HG03175 (cell line): ENCODE measurements around the gene TEX264.

ENCODE experiments used
- ATAC-seq: cut with Tn5 transposase; IDR thresholded peaks from one replicate; pipeline ENCODE4 v1.9.1; 2021; ENCODE audit warnings: mild to moderate bottlenecking, moderate library complexity; ENCODE audit not compliant: unreplicated experiment

The TEX264 gene

DNA sequence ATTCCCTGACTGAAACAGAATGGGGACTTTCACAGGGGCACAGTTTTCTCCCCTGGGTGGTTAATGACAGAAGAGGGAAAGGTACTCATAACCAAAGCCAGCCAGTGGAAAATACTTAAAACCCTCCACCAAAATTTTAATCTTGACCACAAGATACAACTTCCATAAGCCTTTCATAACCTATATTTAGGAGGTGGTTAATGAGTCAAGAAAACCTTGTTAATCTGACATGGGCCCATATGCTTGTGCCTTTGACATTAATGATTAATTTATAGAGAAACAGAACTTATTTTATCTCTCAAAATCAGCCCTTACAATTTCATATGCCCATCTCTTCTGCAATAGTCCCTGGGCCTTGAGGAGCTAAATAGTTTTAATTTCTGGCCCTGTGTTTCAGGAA, 76.8 kb downstream of the TEX264 start:
- ATAC-seq: no peak

GRCh38 chr3:51748327-51748726, 77.3 kb downstream of the TEX264 start:
- no peak for ATAC-seq

DNA sequence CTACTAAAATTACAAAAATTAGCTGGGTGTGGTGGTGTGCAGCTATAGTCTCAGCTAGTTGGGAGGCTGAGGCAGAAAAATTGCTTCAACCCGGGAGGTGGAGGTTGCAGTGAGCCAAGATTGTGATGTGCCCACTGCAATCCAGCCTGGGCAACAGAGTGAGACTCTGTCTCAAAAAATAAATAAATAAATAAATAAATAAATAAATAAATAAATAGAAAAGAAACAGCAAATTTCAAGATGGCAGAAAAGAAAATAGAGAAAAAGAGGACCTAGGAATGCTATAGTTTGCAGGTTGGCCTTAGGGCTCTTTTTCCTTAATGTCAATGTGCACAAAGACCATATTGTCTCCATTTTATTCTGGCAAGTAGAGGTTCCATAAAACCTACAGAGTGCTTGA, 79.8 kb downstream of the TEX264 start:
- ATAC-seq: no peak

DNA sequence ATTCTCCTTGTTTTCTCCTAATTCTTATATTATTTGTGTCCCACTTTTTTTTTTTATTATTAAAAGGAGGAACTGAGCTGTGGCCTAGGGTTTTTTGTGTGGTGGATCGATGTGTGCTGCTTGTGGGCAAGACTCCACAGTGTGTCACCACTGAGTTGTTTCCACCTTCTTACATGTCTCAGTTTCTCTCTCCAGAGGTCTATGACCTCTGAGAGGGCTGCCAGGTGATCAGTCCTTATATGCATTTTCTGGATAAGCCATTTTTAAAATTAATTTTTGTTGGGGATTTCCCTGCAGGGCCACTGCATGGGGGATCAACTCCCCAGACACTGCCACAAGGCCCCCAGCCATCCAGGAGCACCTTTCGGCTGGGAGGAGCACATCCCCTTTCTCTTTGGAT, 80.2 kb downstream of the TEX264 start:
- ATAC-seq: peak; percentile 64
